CD4-positive, alpha-beta T cell (primary cell): ENCODE measurements around the gene UBE3B. TPM values are rescaled to one million over a fixed set of nuclear protein-coding genes. Genes with fewer than 3 reads are reported as not detected.

Experiments
- ATAC-seq: fragments of 200-7000 bp; cut with Tn5 transposase; one replicate; pipeline ENCODE4 v1.10.0; 2022; ENCODE audit warnings: mild to moderate bottlenecking; ENCODE audit not compliant: poor library complexity
- CTCF ChIA-PET: fragments of 350-600 bp; sonication (Branson Sonifier 250); formaldehyde crosslinking; loops from one replicate; lab custom pipeline; 2021; ENCODE audit warnings: antibody characterized with exemption, inconsistent platforms; lab: Charles Lee
- POLR2A ChIA-PET: fragments of 350-600 bp; sonication (Branson Sonifier 250); formaldehyde crosslinking; loops from one replicate; lab custom pipeline; 2021; ENCODE audit warnings: antibody characterized with exemption, inconsistent platforms; lab: Charles Lee
- DNase-seq, 14 experiments: peaks; one replicate each; pipeline ENCODE4 v3.0.0-alpha.2; 2013 to 2020; ENCODE audit warnings: mixed read lengths in 2 of 14
- H3K27ac ChIP-seq, 2 donors: one replicate each; pipeline versions ENCODE4 v1.5.1 to v1.7.0; 2013; ENCODE audit warnings: low read length in 2 of 2, low read depth in 1 of 2, mild to moderate bottlenecking in 1 of 2
- H3K27me3 ChIP-seq, 2 experiments: 1 replicate in 1 of 2; 2 replicates in 1 of 2; pipeline versions ENCODE4 v1.6.1 to v1.7.0; 2013; ENCODE audit warnings: low read length in 2 of 2, control low read depth in 1 of 2, mild to moderate bottlenecking in 1 of 2, moderate library complexity in 1 of 2; ENCODE audit not compliant: insufficient read depth in 2 of 2, control insufficient read depth in 1 of 2
- H3K36me3 ChIP-seq: one replicate; pipeline ENCODE4 v1.6.1; 2013; ENCODE audit warnings: low read length, control low read depth; ENCODE audit not compliant: insufficient read depth
- H3K4me1 ChIP-seq: one replicate; pipeline ENCODE4 v1.6.1; 2013; ENCODE audit warnings: low read length, control low read depth; ENCODE audit not compliant: insufficient read depth
- H3K4me3 ChIP-seq: one replicate; pipeline ENCODE4 v1.5.1; 2013; ENCODE audit warnings: mild to moderate bottlenecking, low read length, moderate library complexity
- H3K9me3 ChIP-seq, 2 experiments: 1 replicate in 1 of 2; 2 replicates in 1 of 2; pipeline versions ENCODE4 v1.6.1 to v1.7.0; 2013; ENCODE audit warnings: low read length in 2 of 2, mild to moderate bottlenecking in 2 of 2, control low read depth in 1 of 2, moderate library complexity in 1 of 2; ENCODE audit not compliant: control insufficient read depth in 1 of 2, insufficient read depth in 1 of 2
- H3K27ac Mint-ChIP-seq: one replicate; pipeline ENCODE4 v1.8.0; 2020; ENCODE audit warnings: mixed read lengths
- H3K27me3 Mint-ChIP-seq: one replicate; pipeline ENCODE4 v1.8.0; 2021; ENCODE audit warnings: mixed read lengths
- H3K36me3 Mint-ChIP-seq: one replicate; pipeline ENCODE4 v1.8.0; 2021; ENCODE audit warnings: low read depth, mixed read lengths
- H3K4me1 Mint-ChIP-seq: one replicate; pipeline ENCODE4 v1.8.0; 2021; ENCODE audit warnings: low read depth, mixed read lengths
- H3K4me3 Mint-ChIP-seq: one replicate; pipeline ENCODE4 v1.8.0; 2020; ENCODE audit warnings: mild to moderate bottlenecking, mixed read lengths
- H3K9me3 Mint-ChIP-seq: one replicate; pipeline ENCODE4 v1.8.0; 2020; ENCODE audit warnings: mixed read lengths
- intact Hi-C, 2 experiments: fragments of 100-400 bp; cut with DNase I in 1 of 2; cut with micrococcal nuclease in 1 of 2; formaldehyde crosslinking; loops; one replicate each; pipeline versions ENCODE4 v1.15.1 to v1.9.0; 2023 to 2025; cut with DNase I, micrococcal nuclease
- total RNA-seq, 174 experiments: library from RNA in 2 of 174; stranded (reverse) in 2 of 174; gene quantifications; one replicate each; pipeline ENCODE4 v1.2.3 and lab custom pipeline; 2021 to 2026
- TF ChIP-seq, protein P1 (sequence below): fragments of 200-600 bp; IDR thresholded peaks from one replicate; pipeline ENCODE4 v1.8.0; 2022; ENCODE audit warnings: antibody characterized with exemption, mild to moderate bottlenecking

The UBE3B gene
- total RNA-seq, 2 experiments from 2014 or later, result 17.2 to 19.9 TPM

DNA sequence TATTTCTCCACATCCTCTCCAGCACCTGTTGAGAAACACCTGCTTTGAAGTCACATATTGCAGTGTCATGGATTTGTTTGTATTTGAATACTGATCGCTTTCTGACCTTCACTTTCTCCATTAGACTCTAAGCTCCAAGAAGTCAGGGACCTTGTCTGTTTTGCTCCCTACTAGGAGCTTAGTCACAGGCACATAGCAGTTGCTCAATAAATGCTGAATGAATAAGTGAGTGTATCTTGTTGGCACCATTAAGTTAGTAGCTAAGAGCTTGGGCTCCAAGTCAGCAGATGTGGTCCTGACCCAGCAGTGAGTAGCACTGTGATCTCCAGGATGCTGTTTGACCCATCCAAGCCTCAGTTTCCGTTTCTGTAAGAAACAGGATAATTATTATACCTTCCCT is 106.3 kb downstream of the UBE3B start:
- peaks cover 49% of the 10 kb centered on the region for H3K36me3 ChIP-seq
- no peak for ATAC-seq
- H3K9me3 Mint-ChIP-seq, result no peaks in the 10 kb centered on the region
- no peak overlapping the region for H3K27ac Mint-ChIP-seq
- no peak overlapping the region for H3K27ac ChIP-seq
- no peaks in the 10 kb centered on the region for H3K27me3 ChIP-seq
- intact Hi-C loops, result no loop called here
- no peak for DNase-seq
- H3K9me3 ChIP-seq, result no peaks in the 10 kb centered on the region
- TF ChIP-seq, protein P1, sequence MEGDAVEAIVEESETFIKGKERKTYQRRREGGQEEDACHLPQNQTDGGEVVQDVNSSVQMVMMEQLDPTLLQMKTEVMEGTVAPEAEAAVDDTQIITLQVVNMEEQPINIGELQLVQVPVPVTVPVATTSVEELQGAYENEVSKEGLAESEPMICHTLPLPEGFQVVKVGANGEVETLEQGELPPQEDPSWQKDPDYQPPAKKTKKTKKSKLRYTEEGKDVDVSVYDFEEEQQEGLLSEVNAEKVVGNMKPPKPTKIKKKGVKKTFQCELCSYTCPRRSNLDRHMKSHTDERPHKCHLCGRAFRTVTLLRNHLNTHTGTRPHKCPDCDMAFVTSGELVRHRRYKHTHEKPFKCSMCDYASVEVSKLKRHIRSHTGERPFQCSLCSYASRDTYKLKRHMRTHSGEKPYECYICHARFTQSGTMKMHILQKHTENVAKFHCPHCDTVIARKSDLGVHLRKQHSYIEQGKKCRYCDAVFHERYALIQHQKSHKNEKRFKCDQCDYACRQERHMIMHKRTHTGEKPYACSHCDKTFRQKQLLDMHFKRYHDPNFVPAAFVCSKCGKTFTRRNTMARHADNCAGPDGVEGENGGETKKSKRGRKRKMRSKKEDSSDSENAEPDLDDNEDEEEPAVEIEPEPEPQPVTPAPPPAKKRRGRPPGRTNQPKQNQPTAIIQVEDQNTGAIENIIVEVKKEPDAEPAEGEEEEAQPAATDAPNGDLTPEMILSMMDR, result no peak
- H3K4me1 Mint-ChIP-seq, result no peaks in the 10 kb centered on the region
- H3K36me3 Mint-ChIP-seq, result peaks cover 54% of the 10 kb centered on the region
- H3K27me3 Mint-ChIP-seq, result no peaks in the 10 kb centered on the region
- H3K4me3 ChIP-seq, result no peak overlapping the region
- no peak overlapping the region for H3K4me3 Mint-ChIP-seq
- H3K4me1 ChIP-seq, result no peaks in the 10 kb centered on the region
- POLR2A ChIA-PET, result no interaction called here
- CTCF ChIA-PET, result interaction anchor here (1.7 kb wide), 1 partner anchor 14 kb away, joined by 9 read pairs; no protein-coding TSS in a partner anchor

Other genes with a start within 250 kb of the UBE3B start
- not detected for gene FOXN4, start 168.3 kb upstream of the UBE3B start, total RNA-seq
- not detected for gene MYO1H, start 129.7 kb upstream of the UBE3B start, total RNA-seq
- 10 to 100 TPM; 24.2 to 26.1 TPM for gene KCTD10, start 334 bp upstream of the UBE3B start, total RNA-seq
- 1 to 10 TPM; 8.6 to 9.2 TPM for gene MMAB, start 95.9 kb downstream of the UBE3B start, total RNA-seq
- 1 to 10 TPM; 8.2 to 8.4 TPM for gene MVK, start 96.2 kb downstream of the UBE3B start, total RNA-seq
- gene FAM222A, start 236.2 kb downstream of the UBE3B start, total RNA-seq, result 1 to 10 TPM; 1.1 to 1.7 TPM